GM23338 (cell line): ENCODE data around the gene PRC1. TPM values are rescaled to one million over a fixed set of nuclear protein-coding genes. Genes with fewer than 3 reads are reported as not detected.
A peak's percentile ranks its signal among the peaks of the same experiment; 100 is the strongest.

Experiments
- ATAC-seq: fragments of 200-7000 bp; cut with Tn5 transposase; 3 replicates; pipeline ENCODE4 v1.9.1; 2020
- DNase-seq: peaks from one replicate; pipeline ENCODE4 v3.0.0-alpha.2; 2015; ENCODE audit warnings: low spot score
- H2AFZ ChIP-seq: fragments of 200-600 bp; sonication (generic); 2 replicates; pipeline ENCODE4 v1.8.0; 2016; ENCODE audit warnings: antibody characterized with exemption, mild to moderate bottlenecking, moderate library complexity
- H3F3A ChIP-seq: fragments of 200-600 bp; sonication (generic); replicated peaks from 2 replicates; pipeline ENCODE4 v1.8.0; 2017; ENCODE audit warnings: antibody characterized with exemption, mixed run types, low read depth
- H3K27ac ChIP-seq: fragments of 200-600 bp; sonication (generic); 2 replicates; pipeline ENCODE4 v1.6.1; 2016; ENCODE audit warnings: low read depth
- H3K27me3 ChIP-seq: fragments of 200-600 bp; sonication (generic); 2 replicates; pipeline ENCODE4 v1.8.0; 2016; ENCODE audit warnings: mild to moderate bottlenecking, mixed run types, moderate library complexity; ENCODE audit not compliant: insufficient read depth
- H3K36me3 ChIP-seq: fragments of 200-600 bp; sonication (generic); 2 replicates; pipeline ENCODE4 v1.8.0; 2016; ENCODE audit warnings: mild to moderate bottlenecking; ENCODE audit not compliant: insufficient read depth
- H3K4me1 ChIP-seq: fragments of 200-600 bp; sonication (generic); 2 replicates; pipeline ENCODE4 v1.8.0; 2016; ENCODE audit warnings: mild to moderate bottlenecking, moderate library complexity; ENCODE audit not compliant: insufficient read depth
- H3K4me2 ChIP-seq: fragments of 200-600 bp; sonication (generic); 2 replicates; pipeline ENCODE4 v1.7.1; 2017; ENCODE audit warnings: mixed run types
- H3K4me3 ChIP-seq: fragments of 200-600 bp; sonication (generic); 2 replicates; pipeline ENCODE4 v1.6.1; 2016; ENCODE audit warnings: mixed run types
- H3K79me2 ChIP-seq: fragments of 200-600 bp; sonication (generic); replicated peaks from 2 replicates; pipeline ENCODE4 v1.8.0; 2017; ENCODE audit warnings: mild to moderate bottlenecking; ENCODE audit not compliant: insufficient read depth
- H3K9me2 ChIP-seq: fragments of 200-600 bp; sonication (generic); 2 replicates; pipeline ENCODE4 v1.8.0; 2017; ENCODE audit not compliant: insufficient read depth
- H4K20me1 ChIP-seq: fragments of 200-600 bp; sonication (generic); replicated peaks from 2 replicates; pipeline ENCODE4 v1.8.0; 2017; ENCODE audit warnings: mild to moderate bottlenecking; ENCODE audit not compliant: insufficient read depth
- H3K27ac Mint-ChIP-seq: 2 replicates; pipeline ENCODE4 v1.8.0; 2020; ENCODE audit warnings: inconsistent platforms, mild to moderate bottlenecking, moderate library complexity, mixed read lengths
- H3K27me3 Mint-ChIP-seq: 3 replicates; pipeline ENCODE4 v1.8.0; 2022; ENCODE audit warnings: low read depth, mild to moderate bottlenecking, moderate library complexity, mixed read lengths, inconsistent platforms; ENCODE audit not compliant: insufficient read depth, poor library complexity
- H3K36me3 Mint-ChIP-seq: 3 replicates; pipeline ENCODE4 v1.8.0; 2021; ENCODE audit warnings: low read depth, mild to moderate bottlenecking, inconsistent platforms, moderate library complexity, mixed read lengths
- H3K4me1 Mint-ChIP-seq: 3 replicates; pipeline ENCODE4 v1.8.0; 2020; ENCODE audit warnings: mild to moderate bottlenecking, inconsistent platforms, mixed read lengths
- H3K4me3 Mint-ChIP-seq: 3 replicates; pipeline ENCODE4 v1.8.0; 2021; ENCODE audit warnings: moderate library complexity, mild to moderate bottlenecking, inconsistent platforms, mixed read lengths
- H3K9me3 Mint-ChIP-seq: 3 replicates; pipeline ENCODE4 v1.8.0; 2020; ENCODE audit warnings: moderate library complexity, mild to moderate bottlenecking, inconsistent platforms, mixed read lengths
- CREB1 ChIP-seq: fragments of 250-450 bp; sonication (Bioruptor Pico); IDR thresholded peaks from 2 replicates; pipeline ENCODE4 v1.5.0; 2020; ENCODE audit warnings: low read depth, mild to moderate bottlenecking, moderate library complexity
- ETS1 ChIP-seq: IDR thresholded peaks from 2 replicates; pipeline ENCODE4 v1.6.1; 2016; ENCODE audit warnings: antibody characterized with exemption
- EZH2 ChIP-seq: fragments of 200-600 bp; sonication (generic); IDR thresholded peaks from one replicate; pipeline ENCODE4 v1.8.0; 2017; ENCODE audit warnings: antibody characterized with exemption, mild to moderate bottlenecking, low read depth; ENCODE audit not compliant: unreplicated experiment
- EZH2phosphoT487 ChIP-seq: fragments of 200-600 bp; sonication (generic); IDR thresholded peaks from one replicate; pipeline ENCODE4 v1.8.1; 2018; ENCODE audit warnings: antibody characterized with exemption; ENCODE audit not compliant: unreplicated experiment
- JUNB ChIP-seq: IDR thresholded peaks from one replicate; pipeline ENCODE4 v1.6.1; 2016; ENCODE audit warnings: antibody characterized with exemption; ENCODE audit not compliant: unreplicated experiment
- NANOG ChIP-seq: IDR thresholded peaks from 2 replicates; pipeline ENCODE4 v1.6.1; 2016; ENCODE audit warnings: antibody characterized with exemption, borderline replicate concordance
- POLR2AphosphoS5 ChIP-seq: IDR thresholded peaks from 2 replicates; pipeline ENCODE4 v1.6.1; 2016; ENCODE audit warnings: antibody characterized with exemption, low read depth
- STAT1 ChIP-seq: IDR thresholded peaks from one replicate; pipeline ENCODE4 v1.6.1; 2016; ENCODE audit warnings: antibody characterized with exemption; ENCODE audit not compliant: unreplicated experiment
- ZNF114 ChIP-seq: fragments of 250-450 bp; sonication (Bioruptor Pico); IDR thresholded peaks from 2 replicates; pipeline ENCODE4 v1.5.0; 2020; ENCODE audit warnings: mild to moderate bottlenecking, moderate library complexity
- ZNF331 ChIP-seq: fragments of 250-450 bp; sonication (Bioruptor Pico); IDR thresholded peaks from 2 replicates; pipeline ENCODE4 v1.5.0; 2020; ENCODE audit warnings: low read depth, mild to moderate bottlenecking, moderate library complexity
- polyA plus RNA-seq: library from polyadenylated mRNA; unstranded; fragments of >200 nt; fragmentation: Nextera tagmentation; extraction: Ambion mirVana; gene quantifications from 2 replicates; pipeline ENCODE4 v1.2.1, GENCODE V29; 2016
- total RNA-seq: library from RNA; depleted of rRNA; stranded (reverse); fragments of >200 nt; shearing (Covaris generic); gene quantifications from 2 replicates; pipeline ENCODE4 v1.2.3, GENCODE V29; 2014
- TF ChIP-seq, protein P1 (sequence below): fragments of 250-450 bp; sonication (Bioruptor Pico); IDR thresholded peaks from 2 replicates; pipeline ENCODE4 v1.5.0; 2020; ENCODE audit warnings: mild to moderate bottlenecking, moderate library complexity
- TF ChIP-seq, protein P2 (sequence below), 2 experiments: fragments of 200-600 bp in 1 of 2; sonication (generic) in 1 of 2; conservative IDR thresholded peaks; 2 replicates each; pipeline versions ENCODE4 v1.5.1 to v1.6.1; 2016 to 2017; ENCODE audit warnings: antibody characterized with exemption in 2 of 2, low read depth in 2 of 2, mild to moderate bottlenecking in 2 of 2, moderate library complexity in 1 of 2
- TF ChIP-seq, protein P3 (sequence below): IDR thresholded peaks from one replicate; pipeline ENCODE4 v1.6.1; 2018; ENCODE audit warnings: antibody characterized with exemption; ENCODE audit not compliant: unreplicated experiment

Gene PRC1
- total and polyA plus RNA-seq, 2 experiments from 2014 or later, result 102 to 150 TPM

GRCh38 chr15:91022832-91023129, 28.4 kb upstream of the PRC1 start:
- Histone ChIP-seq H2AFZ (peak overlapping the region; percentile 91), H3K36me3 (no peaks in the 10 kb centered on the region), H3F3A (0 out of 2 replicates have a peak, but pooled peaks cover 3% of the 10 kb centered on the region), H3K79me2 (peaks cover 21% of the 10 kb centered on the region), H3K27me3 (no peaks in the 10 kb centered on the region), H3K4me1 (peaks cover 8% of the 10 kb centered on the region), H3K4me3 (peak overlapping the region; percentile 89), H3K9me2 (no peaks in the 10 kb centered on the region), H4K20me1 (no peaks in the 10 kb centered on the region), H3K27ac (no peak overlapping the region), H3K4me2 (peak overlapping the region; percentile 98)
- H3K27me3 Mint-ChIP-seq, result peaks cover 6% of the 10 kb centered on the region
- peaks cover 12% of the 10 kb centered on the region for H3K4me1 Mint-ChIP-seq
- DNase-seq (no peak), ATAC-seq (no peak)
- H3K4me3 Mint-ChIP-seq, result peak overlapping the region; percentile 90
- TF ChIP-seq, protein P1, sequence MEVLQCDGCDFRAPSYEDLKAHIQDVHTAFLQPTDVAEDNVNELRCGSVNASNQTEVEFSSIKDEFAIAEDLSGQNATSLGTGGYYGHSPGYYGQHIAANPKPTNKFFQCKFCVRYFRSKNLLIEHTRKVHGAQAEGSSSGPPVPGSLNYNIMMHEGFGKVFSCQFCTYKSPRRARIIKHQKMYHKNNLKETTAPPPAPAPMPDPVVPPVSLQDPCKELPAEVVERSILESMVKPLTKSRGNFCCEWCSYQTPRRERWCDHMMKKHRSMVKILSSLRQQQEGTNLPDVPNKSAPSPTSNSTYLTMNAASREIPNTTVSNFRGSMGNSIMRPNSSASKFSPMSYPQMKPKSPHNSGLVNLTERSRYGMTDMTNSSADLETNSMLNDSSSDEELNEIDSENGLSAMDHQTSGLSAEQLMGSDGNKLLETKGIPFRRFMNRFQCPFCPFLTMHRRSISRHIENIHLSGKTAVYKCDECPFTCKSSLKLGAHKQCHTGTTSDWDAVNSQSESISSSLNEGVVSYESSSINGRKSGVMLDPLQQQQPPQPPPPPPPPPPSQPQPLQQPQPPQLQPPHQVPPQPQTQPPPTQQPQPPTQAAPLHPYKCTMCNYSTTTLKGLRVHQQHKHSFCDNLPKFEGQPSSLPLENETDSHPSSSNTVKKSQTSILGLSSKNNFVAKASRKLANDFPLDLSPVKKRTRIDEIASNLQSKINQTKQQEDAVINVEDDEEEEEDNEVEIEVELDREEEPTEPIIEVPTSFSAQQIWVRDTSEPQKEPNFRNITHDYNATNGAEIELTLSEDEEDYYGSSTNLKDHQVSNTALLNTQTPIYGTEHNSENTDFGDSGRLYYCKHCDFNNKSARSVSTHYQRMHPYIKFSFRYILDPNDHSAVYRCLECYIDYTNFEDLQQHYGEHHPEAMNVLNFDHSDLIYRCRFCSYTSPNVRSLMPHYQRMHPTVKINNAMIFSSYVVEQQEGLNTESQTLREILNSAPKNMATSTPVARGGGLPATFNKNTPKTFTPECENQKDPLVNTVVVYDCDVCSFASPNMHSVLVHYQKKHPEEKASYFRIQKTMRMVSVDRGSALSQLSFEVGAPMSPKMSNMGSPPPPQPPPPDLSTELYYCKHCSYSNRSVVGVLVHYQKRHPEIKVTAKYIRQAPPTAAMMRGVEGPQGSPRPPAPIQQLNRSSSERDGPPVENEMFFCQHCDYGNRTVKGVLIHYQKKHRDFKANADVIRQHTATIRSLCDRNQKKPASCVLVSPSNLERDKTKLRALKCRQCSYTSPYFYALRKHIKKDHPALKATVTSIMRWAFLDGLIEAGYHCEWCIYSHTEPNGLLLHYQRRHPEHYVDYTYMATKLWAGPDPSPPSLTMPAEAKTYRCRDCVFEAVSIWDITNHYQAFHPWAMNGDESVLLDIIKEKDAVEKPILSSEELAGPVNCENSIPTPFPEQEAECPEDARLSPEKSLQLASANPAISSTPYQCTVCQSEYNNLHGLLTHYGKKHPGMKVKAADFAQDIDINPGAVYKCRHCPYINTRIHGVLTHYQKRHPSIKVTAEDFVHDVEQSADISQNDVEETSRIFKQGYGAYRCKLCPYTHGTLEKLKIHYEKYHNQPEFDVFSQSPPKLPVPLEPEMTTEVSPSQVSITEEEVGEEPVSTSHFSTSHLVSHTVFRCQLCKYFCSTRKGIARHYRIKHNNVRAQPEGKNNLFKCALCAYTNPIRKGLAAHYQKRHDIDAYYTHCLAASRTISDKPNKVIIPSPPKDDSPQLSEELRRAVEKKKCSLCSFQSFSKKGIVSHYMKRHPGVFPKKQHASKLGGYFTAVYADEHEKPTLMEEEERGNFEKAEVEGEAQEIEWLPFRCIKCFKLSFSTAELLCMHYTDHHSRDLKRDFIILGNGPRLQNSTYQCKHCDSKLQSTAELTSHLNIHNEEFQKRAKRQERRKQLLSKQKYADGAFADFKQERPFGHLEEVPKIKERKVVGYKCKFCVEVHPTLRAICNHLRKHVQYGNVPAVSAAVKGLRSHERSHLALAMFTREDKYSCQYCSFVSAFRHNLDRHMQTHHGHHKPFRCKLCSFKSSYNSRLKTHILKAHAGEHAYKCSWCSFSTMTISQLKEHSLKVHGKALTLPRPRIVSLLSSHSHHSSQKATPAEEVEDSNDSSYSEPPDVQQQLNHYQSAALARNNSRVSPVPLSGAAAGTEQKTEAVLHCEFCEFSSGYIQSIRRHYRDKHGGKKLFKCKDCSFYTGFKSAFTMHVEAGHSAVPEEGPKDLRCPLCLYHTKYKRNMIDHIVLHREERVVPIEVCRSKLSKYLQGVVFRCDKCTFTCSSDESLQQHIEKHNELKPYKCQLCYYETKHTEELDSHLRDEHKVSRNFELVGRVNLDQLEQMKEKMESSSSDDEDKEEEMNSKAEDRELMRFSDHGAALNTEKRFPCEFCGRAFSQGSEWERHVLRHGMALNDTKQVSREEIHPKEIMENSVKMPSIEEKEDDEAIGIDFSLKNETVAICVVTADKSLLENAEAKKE (CRISPR knock-in tag), result no peak
- no peak for TF ChIP-seq STAT1
- TF ChIP-seq ZNF331 (CRISPR knock-in tag), result no peak
- no peak for TF ChIP-seq ZNF114
- no peak for TF ChIP-seq EZH2
- TF ChIP-seq POLR2AphosphoS5, result no peak
- no peak for TF ChIP-seq EZH2phosphoT487
- TF ChIP-seq, protein P2, sequence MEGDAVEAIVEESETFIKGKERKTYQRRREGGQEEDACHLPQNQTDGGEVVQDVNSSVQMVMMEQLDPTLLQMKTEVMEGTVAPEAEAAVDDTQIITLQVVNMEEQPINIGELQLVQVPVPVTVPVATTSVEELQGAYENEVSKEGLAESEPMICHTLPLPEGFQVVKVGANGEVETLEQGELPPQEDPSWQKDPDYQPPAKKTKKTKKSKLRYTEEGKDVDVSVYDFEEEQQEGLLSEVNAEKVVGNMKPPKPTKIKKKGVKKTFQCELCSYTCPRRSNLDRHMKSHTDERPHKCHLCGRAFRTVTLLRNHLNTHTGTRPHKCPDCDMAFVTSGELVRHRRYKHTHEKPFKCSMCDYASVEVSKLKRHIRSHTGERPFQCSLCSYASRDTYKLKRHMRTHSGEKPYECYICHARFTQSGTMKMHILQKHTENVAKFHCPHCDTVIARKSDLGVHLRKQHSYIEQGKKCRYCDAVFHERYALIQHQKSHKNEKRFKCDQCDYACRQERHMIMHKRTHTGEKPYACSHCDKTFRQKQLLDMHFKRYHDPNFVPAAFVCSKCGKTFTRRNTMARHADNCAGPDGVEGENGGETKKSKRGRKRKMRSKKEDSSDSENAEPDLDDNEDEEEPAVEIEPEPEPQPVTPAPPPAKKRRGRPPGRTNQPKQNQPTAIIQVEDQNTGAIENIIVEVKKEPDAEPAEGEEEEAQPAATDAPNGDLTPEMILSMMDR (conservative IDR thresholded peaks at IDR 0.05; ENCODE audit: low read depth in 2 of 2), result no peak
- no peak for TF ChIP-seq ETS1
- TF ChIP-seq, protein P3, sequence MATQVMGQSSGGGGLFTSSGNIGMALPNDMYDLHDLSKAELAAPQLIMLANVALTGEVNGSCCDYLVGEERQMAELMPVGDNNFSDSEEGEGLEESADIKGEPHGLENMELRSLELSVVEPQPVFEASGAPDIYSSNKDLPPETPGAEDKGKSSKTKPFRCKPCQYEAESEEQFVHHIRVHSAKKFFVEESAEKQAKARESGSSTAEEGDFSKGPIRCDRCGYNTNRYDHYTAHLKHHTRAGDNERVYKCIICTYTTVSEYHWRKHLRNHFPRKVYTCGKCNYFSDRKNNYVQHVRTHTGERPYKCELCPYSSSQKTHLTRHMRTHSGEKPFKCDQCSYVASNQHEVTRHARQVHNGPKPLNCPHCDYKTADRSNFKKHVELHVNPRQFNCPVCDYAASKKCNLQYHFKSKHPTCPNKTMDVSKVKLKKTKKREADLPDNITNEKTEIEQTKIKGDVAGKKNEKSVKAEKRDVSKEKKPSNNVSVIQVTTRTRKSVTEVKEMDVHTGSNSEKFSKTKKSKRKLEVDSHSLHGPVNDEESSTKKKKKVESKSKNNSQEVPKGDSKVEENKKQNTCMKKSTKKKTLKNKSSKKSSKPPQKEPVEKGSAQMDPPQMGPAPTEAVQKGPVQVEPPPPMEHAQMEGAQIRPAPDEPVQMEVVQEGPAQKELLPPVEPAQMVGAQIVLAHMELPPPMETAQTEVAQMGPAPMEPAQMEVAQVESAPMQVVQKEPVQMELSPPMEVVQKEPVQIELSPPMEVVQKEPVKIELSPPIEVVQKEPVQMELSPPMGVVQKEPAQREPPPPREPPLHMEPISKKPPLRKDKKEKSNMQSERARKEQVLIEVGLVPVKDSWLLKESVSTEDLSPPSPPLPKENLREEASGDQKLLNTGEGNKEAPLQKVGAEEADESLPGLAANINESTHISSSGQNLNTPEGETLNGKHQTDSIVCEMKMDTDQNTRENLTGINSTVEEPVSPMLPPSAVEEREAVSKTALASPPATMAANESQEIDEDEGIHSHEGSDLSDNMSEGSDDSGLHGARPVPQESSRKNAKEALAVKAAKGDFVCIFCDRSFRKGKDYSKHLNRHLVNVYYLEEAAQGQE, result no peak
- no peak for TF ChIP-seq NANOG
- TF ChIP-seq JUNB, result no peak
- no peak for TF ChIP-seq CREB1 (CRISPR knock-in tag)
- H3K9me3 Mint-ChIP-seq, result no peaks in the 10 kb centered on the region
- H3K36me3 Mint-ChIP-seq, result no peaks in the 10 kb centered on the region
- H3K27ac Mint-ChIP-seq, result peak overlapping the region; percentile 94
